GM18951 (cell line): ENCODE measurements around the gene PLA2G4C.
A peak's percentile ranks its signal among the peaks of the same experiment; 100 is the strongest.

Source experiments
- POLR2A ChIP-seq: IDR thresholded peaks from 4 replicates; pipeline ENCODE4 v1.6.1; 2011; ENCODE audit warnings: mild to moderate bottlenecking; ENCODE audit not compliant: insufficient read length, insufficient read depth; ENCODE audit errors: extremely low read depth
- in situ Hi-C: fragments of 300-500 bp; cut with MboI; formaldehyde crosslinking; loops from one replicate; pipeline ENCODE4 v1.12.0; 2022; ENCODE audit warnings: low sequenced_read_pairs, mixed read lengths, inconsistent platforms; ENCODE audit not compliant: unreplicated experiment

The PLA2G4C gene

GRCh38 chr19:48122421-48122820 is 11.8 kb upstream of the PLA2G4C start:
- TF ChIP-seq POLR2A, result peak; percentile 6

GRCh38 chr19:48121909-48122371 is 11.3 kb upstream of the PLA2G4C start:
- TF ChIP-seq POLR2A, result no peak
- in situ Hi-C loops, result no loop called here

More at GRCh38 chr19:48122421-48122820, 11.8 kb upstream of the PLA2G4C start:
- in situ Hi-C loops, result no loop called here

DNA sequence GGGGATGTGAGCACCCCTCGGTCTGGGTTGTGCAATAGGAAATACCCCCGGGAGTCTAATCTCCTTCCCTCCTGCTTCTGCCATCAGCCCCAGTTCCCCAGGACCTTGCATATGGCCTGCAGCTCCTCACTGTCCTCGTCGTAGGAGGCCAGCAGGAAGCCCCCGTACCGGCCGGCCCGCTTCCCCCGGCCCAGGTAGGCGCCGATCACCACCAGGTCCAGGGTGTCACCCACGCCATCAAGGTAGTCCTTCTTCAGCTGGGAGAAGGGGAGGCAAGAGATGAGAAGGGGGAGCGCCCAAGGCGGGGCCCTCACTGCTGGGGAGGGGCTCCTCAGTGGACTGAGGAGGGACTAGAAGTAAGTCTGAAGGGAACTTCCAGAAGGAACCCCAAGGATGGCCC is 10.4 kb upstream of the PLA2G4C start:
- TF ChIP-seq POLR2A, result no peak
- in situ Hi-C loops, result no loop called here

- in situ Hi-C loops, result no loop called here
- TF ChIP-seq POLR2A, result no peak
Observed at GRCh38 chr19:48120505-48120904, 9.9 kb upstream of the PLA2G4C start.

DNA sequence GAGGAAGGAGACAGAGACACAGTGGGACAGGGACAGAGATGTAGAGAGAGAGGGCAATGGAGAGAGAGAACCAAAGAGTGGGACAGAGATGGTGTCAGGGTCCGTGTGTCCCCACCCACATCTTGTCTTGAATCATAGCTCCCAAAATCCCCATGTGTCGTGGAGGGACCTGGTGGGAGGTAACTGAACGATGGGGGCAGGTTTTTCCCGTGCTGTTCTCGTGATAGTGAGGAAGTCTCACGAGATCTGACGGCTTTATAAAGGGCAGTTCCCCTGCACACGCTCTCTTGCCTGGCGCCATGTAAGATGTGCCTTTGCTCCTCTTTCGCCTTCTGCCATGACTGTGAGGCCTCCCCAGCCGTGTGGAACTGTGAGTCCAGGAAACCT is 7.5 kb upstream of the PLA2G4C start:
- no peak for TF ChIP-seq POLR2A
- in situ Hi-C loops, result no loop called here

- TF ChIP-seq POLR2A, result no peak
- in situ Hi-C loops, result no loop called here
Observed at GRCh38 chr19:48117515-48118130, 7.0 kb upstream of the PLA2G4C start.

DNA sequence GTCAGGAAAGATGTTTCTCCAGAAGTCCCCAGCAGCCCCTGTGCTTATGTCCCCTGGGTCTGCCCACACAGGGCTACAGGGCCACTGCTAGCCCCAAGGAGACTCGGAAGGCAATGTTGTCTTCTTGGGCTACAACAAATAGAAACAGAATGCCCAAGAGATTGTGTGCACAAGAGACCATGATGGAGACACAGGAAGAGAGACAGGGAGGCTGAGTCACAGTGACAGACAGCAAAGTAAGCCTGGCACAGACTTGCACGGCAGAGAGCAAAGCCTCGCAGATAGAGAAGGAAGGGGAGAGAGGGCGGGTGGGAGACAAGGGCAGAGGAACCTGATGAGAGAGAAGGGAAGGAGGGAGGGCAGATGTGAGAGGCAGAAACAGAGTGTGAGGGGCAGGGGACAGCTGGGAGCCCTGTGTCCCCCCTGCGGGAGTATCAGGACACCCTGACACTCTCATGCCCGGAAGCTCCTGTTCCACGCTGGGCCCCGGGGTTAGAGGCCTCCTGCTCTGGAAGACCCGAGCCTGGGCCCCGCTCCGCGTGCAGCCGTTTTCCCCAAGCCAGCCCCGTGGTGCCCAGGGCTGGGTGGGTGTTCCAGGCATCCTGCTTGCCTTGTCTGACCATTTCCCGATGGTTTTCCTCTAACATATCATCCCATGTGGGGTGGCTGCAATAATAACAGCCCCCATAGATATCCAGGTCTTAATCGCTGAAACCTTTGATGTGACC is 2.7 kb upstream of the PLA2G4C start:
- in situ Hi-C loops, result no loop called here
- TF ChIP-seq POLR2A, result no peak

- in situ Hi-C loops, result no loop called here
- no peak for TF ChIP-seq POLR2A
Observed at GRCh38 chr19:48111280-48111679, 663 bp upstream of the PLA2G4C start.

- TF ChIP-seq POLR2A, result no peak
- in situ Hi-C loops, result loop anchor here (10.0 kb wide), 1 partner anchor 46 kb away; no protein-coding TSS in a partner anchor
Observed at GRCh38 chr19:48108997-48109782, 1.4 kb downstream of the PLA2G4C start.

- in situ Hi-C loops, result loop anchor here (10.0 kb wide), 1 partner anchor 51 kb away; no protein-coding TSS in a partner anchor
Observed at GRCh38 chr19:48103922-48104321, 6.7 kb downstream of the PLA2G4C start.

GRCh38 chr19:48102870-48103751 is 7.5 kb downstream of the PLA2G4C start:
- in situ Hi-C loops, result loop anchor here (10.0 kb wide), 1 partner anchor 52 kb away; no protein-coding TSS in a partner anchor
- no peak for TF ChIP-seq POLR2A

More at GRCh38 chr19:48103922-48104321, 6.7 kb downstream of the PLA2G4C start:
- no peak for TF ChIP-seq POLR2A

GRCh38 chr19:48095612-48096175 is 14.9 kb downstream of the PLA2G4C start:
- no peak for TF ChIP-seq POLR2A
- in situ Hi-C loops, result no loop called here

DNA sequence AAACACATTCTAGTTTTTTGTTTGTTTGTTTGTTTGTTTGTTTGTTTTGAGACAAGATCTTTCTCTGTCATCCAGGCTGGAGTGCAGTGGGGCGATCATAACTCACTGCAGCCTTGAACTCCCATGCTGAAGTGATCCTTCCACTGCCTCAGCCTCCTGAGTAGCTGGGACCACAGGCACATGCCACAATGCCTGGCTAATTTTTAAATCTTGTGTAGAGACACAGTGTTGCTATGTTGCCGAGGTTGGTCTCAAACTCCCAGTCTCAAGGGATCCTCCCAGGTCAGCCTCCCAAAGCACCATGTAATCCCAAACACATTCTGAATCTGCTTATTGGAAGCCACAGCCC is 15.8 kb downstream of the PLA2G4C start:
- in situ Hi-C loops, result no loop called here
- no peak for TF ChIP-seq POLR2A
